IMR-90 (cell line): ENCODE results near the gene C1orf87. TPM values are rescaled to one million over a fixed set of nuclear protein-coding genes. Genes with fewer than 3 reads are reported as not detected.

Source experiments
- ATAC-seq: fragments of 200-7000 bp; cut with Tn5 transposase; 2 replicates; pipeline ENCODE4 v1.9.1; 2020; ENCODE audit warnings: low read depth, mild to moderate bottlenecking, moderate library complexity
- BruUV-seq: library from RNA; stranded (reverse); fragments of 400-500 nt; replicated peaks from 2 replicates; lab custom pipeline; 2021; lab: Mats Ljungman, UMichigan
- CTCF ChIA-PET: fragments of 300-600 bp; formaldehyde crosslinking; extraction: SDS; loops from one replicate; lab custom pipeline; 2021; ENCODE audit warnings: antibody characterized with exemption; lab: Yijun Ruan, JAX
- POLR2A ChIA-PET: fragments of 300-600 bp; sonication (Branson Sonifier 250); formaldehyde crosslinking; loops from one replicate; lab custom pipeline; 2022; ENCODE audit warnings: antibody characterized with exemption; ENCODE audit not compliant: unreplicated experiment; lab: Charles Lee
- DNase-seq: peaks from one replicate; pipeline ENCODE4 v3.0.0; 2013
- H2AFZ ChIP-seq: replicated peaks from 2 replicates; pipeline ENCODE3; 2013; ENCODE audit warnings: low read length, mild to moderate bottlenecking; ENCODE audit not compliant: poor library complexity
- H2AK5ac ChIP-seq: 2 replicates; pipeline ENCODE4 v1.6.1; 2013; ENCODE audit warnings: low read depth, low read length, inconsistent platforms
- H2AK9ac ChIP-seq: replicated peaks from 2 replicates; pipeline ENCODE3; 2013; ENCODE audit warnings: mild to moderate bottlenecking, low read depth, low read length, moderate library complexity; ENCODE audit not compliant: poor library complexity
- H2BK120ac ChIP-seq: 2 replicates; pipeline ENCODE4 v1.6.1; 2013; ENCODE audit warnings: low read depth, low read length, inconsistent platforms
- H2BK15ac ChIP-seq: 3 replicates; pipeline ENCODE4 v1.6.1; 2013; ENCODE audit warnings: low read depth, low read length, inconsistent platforms
- H2BK20ac ChIP-seq: 2 replicates; pipeline ENCODE4 v1.6.1; 2013; ENCODE audit warnings: low read depth, mild to moderate bottlenecking, inconsistent platforms, low read length, moderate library complexity
- H2BK5ac ChIP-seq: 2 replicates; pipeline ENCODE4 v1.6.1; 2013; ENCODE audit warnings: mild to moderate bottlenecking, low read depth, low read length, inconsistent platforms; ENCODE audit not compliant: poor library complexity, severe bottlenecking
- H3K14ac ChIP-seq: replicated peaks from 2 replicates; pipeline ENCODE4 v1.6.1; 2013; ENCODE audit warnings: low read depth, low read length, inconsistent platforms
- H3K18ac ChIP-seq: 2 replicates; pipeline ENCODE4 v1.6.1; 2013; ENCODE audit warnings: low read depth, low read length, control low read depth
- H3K23ac ChIP-seq: 2 replicates; pipeline ENCODE4 v1.6.1; 2013; ENCODE audit warnings: low read depth, low read length, inconsistent platforms
- H3K27ac ChIP-seq: 2 replicates; pipeline ENCODE4 v1.5.1; 2013; ENCODE audit warnings: mild to moderate bottlenecking, control low read depth, low read length; ENCODE audit not compliant: insufficient read depth
- H3K27me3 ChIP-seq: 2 replicates; pipeline ENCODE4 v1.6.1; 2013; ENCODE audit warnings: low read length; ENCODE audit not compliant: control insufficient read depth, insufficient read depth
- H3K36me3 ChIP-seq: 2 replicates; pipeline ENCODE4 v1.6.1; 2013; ENCODE audit warnings: low read length, mixed read lengths; ENCODE audit not compliant: control insufficient read depth, insufficient read depth
- H3K4ac ChIP-seq: 2 replicates; pipeline ENCODE4 v1.6.1; 2013; ENCODE audit warnings: low read depth, low read length, inconsistent platforms
- H3K4me1 ChIP-seq: 2 replicates; pipeline ENCODE4 v1.6.1; 2013; ENCODE audit warnings: low read length, mixed read lengths; ENCODE audit not compliant: control insufficient read depth, insufficient read depth
- H3K4me2 ChIP-seq: 2 replicates; pipeline ENCODE4 v1.6.1; 2013; ENCODE audit warnings: low read depth, mild to moderate bottlenecking, control low read depth, low read length, moderate library complexity
- H3K4me3 ChIP-seq: 2 replicates; pipeline ENCODE4 v1.5.1; 2013; ENCODE audit warnings: low read depth, mild to moderate bottlenecking, control low read depth, low read length, moderate library complexity; ENCODE audit not compliant: insufficient read depth
- H3K56ac ChIP-seq: 2 replicates; pipeline ENCODE4 v1.6.1; 2013; ENCODE audit warnings: low read length, inconsistent platforms; ENCODE audit not compliant: insufficient read depth; ENCODE audit errors: extremely low read depth
- H3K79me1 ChIP-seq, 2 experiments: 2 replicates each; pipeline ENCODE4 v1.6.1; 2013; ENCODE audit warnings: low read length in 2 of 2, inconsistent platforms in 1 of 2, low read depth in 1 of 2
- H3K9ac ChIP-seq: 2 replicates; pipeline ENCODE4 v1.6.1; 2013; ENCODE audit warnings: low read depth, low read length, control low read depth
- H3K9me1 ChIP-seq: 2 replicates; pipeline ENCODE4 v1.6.1; 2013; ENCODE audit warnings: low read length, inconsistent platforms; ENCODE audit not compliant: insufficient read depth
- H3K9me3 ChIP-seq: 2 replicates; pipeline ENCODE4 v1.6.1; 2013; ENCODE audit warnings: low read length; ENCODE audit not compliant: control insufficient read depth, insufficient read depth
- H4K20me1 ChIP-seq: 2 replicates; pipeline ENCODE4 v1.6.1; 2013; ENCODE audit warnings: low read length, inconsistent platforms; ENCODE audit not compliant: insufficient read depth
- H4K5ac ChIP-seq: 2 replicates; pipeline ENCODE4 v1.6.1; 2013; ENCODE audit warnings: mild to moderate bottlenecking, low read depth, low read length, control low read depth
- H4K8ac ChIP-seq, 2 experiments: 2 replicates each; pipeline ENCODE4 v1.6.1; 2013; ENCODE audit warnings: low read depth in 2 of 2, low read length in 2 of 2, control low read depth in 1 of 2, inconsistent platforms in 1 of 2
- H4K91ac ChIP-seq: 2 replicates; pipeline ENCODE4 v1.6.1; 2013; ENCODE audit warnings: low read depth, low read length, inconsistent platforms; ENCODE audit not compliant: insufficient read depth
- CEBPB ChIP-seq: IDR thresholded peaks from 2 replicates; pipeline ENCODE4 v1.6.1; 2012; ENCODE audit warnings: low read depth, low read length, improper control_type of control experiment
- CHD1 ChIP-seq: IDR thresholded peaks from 2 replicates; pipeline ENCODE4 v1.6.1; 2012; ENCODE audit warnings: low read depth, low read length, improper control_type of control experiment
- CTCF ChIP-seq: conservative IDR thresholded peaks from 2 replicates; pipeline ENCODE4 v1.5.1; 2012; ENCODE audit warnings: mild to moderate bottlenecking, low read depth, low read length, improper control_type of control experiment
- ELK1 ChIP-seq: fragments of 150-350 bp; IDR thresholded peaks from 2 replicates; pipeline ENCODE4 v1.6.1; 2016; ENCODE audit warnings: low read depth, mild to moderate bottlenecking, low read length, moderate library complexity, borderline replicate concordance
- FOS ChIP-seq: fragments of 150-350 bp; IDR thresholded peaks from 2 replicates; pipeline ENCODE4 v1.6.1; 2016; ENCODE audit warnings: low read depth, low read length
- MAFK ChIP-seq: IDR thresholded peaks from 2 replicates; pipeline ENCODE4 v1.6.1; 2012; ENCODE audit warnings: low read depth, low read length, improper control_type of control experiment
- MAZ ChIP-seq: IDR thresholded peaks from 2 replicates; pipeline ENCODE4 v1.6.1; 2012; ENCODE audit warnings: low read depth, mild to moderate bottlenecking, low read length, improper control_type of control experiment, moderate library complexity, borderline replicate concordance
- NFE2L2 ChIP-seq: fragments of 150-350 bp; IDR thresholded peaks from 2 replicates; pipeline ENCODE4 v1.6.1; 2016; ENCODE audit warnings: low read depth, mild to moderate bottlenecking, low read length
- POLR2A ChIP-seq: IDR thresholded peaks from 2 replicates; pipeline ENCODE4 v1.6.1; 2012; ENCODE audit warnings: mild to moderate bottlenecking, low read depth, low read length
- RAD21 ChIP-seq: IDR thresholded peaks from 2 replicates; pipeline ENCODE4 v1.6.1; 2012; ENCODE audit warnings: low read length, improper control_type of control experiment
- RFX5 ChIP-seq: IDR thresholded peaks from 2 replicates; pipeline ENCODE4 v1.8.0; 2012; ENCODE audit warnings: low read depth, mild to moderate bottlenecking, low read length, moderate library complexity
- WGBS, 2 experiments: methylation state at CpG; one replicate each; pipeline versions ENCODE4 v1.1.5 to v1.1.7; 2013; ENCODE audit warnings: missing lambda C conversion rate in 2 of 2; ENCODE audit not compliant: insufficient read length in 1 of 2; ENCODE audit errors: extremely low coverage in 2 of 2; 5-methylcytosine and 5-hydroxymethylcytosine counted together
- dilution Hi-C: fragments of 300-500 bp; cut with HindIII; formaldehyde crosslinking; loops from one replicate; pipeline ENCODE4 v1.14.3; 2018; ENCODE audit warnings: low sequenced_read_pairs; ENCODE audit not compliant: unreplicated experiment
- in situ Hi-C: fragments of 300-500 bp; cut with MboI; formaldehyde crosslinking; loops from 3 replicates; pipeline ENCODE4 v1.14.3; 2019; ENCODE audit warnings: low sequenced_read_pairs, inconsistent platforms, mixed read lengths
- intact Hi-C: fragments of 100-400 bp; cut with micrococcal nuclease; formaldehyde crosslinking; loops from 2 replicates; pipeline ENCODE4 v1.10.0; 2022
- polyA plus RNA-seq, 3 experiments: library from polyadenylated mRNA; depleted of rRNA; stranded (reverse); fragments of >200 nt; gene quantifications; 2 replicates each; pipeline ENCODE4 v1.2.3, GENCODE V29; 2012; ENCODE audit warnings: low replicate concordance in 1 of 3
- total RNA-seq: library from RNA; depleted of rRNA; stranded (reverse); fragments of >200 nt; gene quantifications from 2 replicates; pipeline ENCODE4 v1.2.3, GENCODE V29; 2012

The C1orf87 gene
- total and polyA plus RNA-seq, 2 of the 4 experiments (the other 2 are of a cell fraction), result not detected

GRCh38 chr1:59977075-59977410, 96.5 kb downstream of the C1orf87 start:
- dilution Hi-C loops, result no loop called here
- H3K27me3 ChIP-seq, result peaks cover 15% of the 10 kb centered on the region
- no TSS peak for BruUV-seq

More at GRCh38 chr1:59977075-59977410, 96.5 kb downstream of the C1orf87 start:
- ATAC-seq (no peak), DNase-seq (no peak)
- TF ChIP-seq MAZ, result no peak
- no peak for TF ChIP-seq RFX5
- no peak for TF ChIP-seq MAFK
- TF ChIP-seq RAD21, result no peak
- no peak for TF ChIP-seq POLR2A
- TF ChIP-seq CTCF, result no peak
- no peak for TF ChIP-seq CHD1
- no peak for TF ChIP-seq CEBPB
- no peak for TF ChIP-seq ELK1
- TF ChIP-seq FOS, result no peak
- no peak for TF ChIP-seq NFE2L2
- no peaks in the 10 kb centered on the region for H3K4me1 ChIP-seq
- H4K5ac ChIP-seq, result no peak overlapping the region
- no peak overlapping the region for H2AK9ac ChIP-seq
- no peak overlapping the region for H2BK5ac ChIP-seq
- no peak overlapping the region for H3K56ac ChIP-seq
- in situ Hi-C loops, result loop anchor here (25.0 kb wide), 1 partner anchor 1060 kb away; no protein-coding TSS in a partner anchor
- H3K18ac ChIP-seq, result no peak overlapping the region
- intact Hi-C loops, result loop anchor here (10.0 kb wide), 1 partner anchor 868 kb away; no protein-coding TSS in a partner anchor
- WGBS, 2 experiments, result no CpG with 5 or more reads among the region's 4 CpGs
- no peak overlapping the region for H3K27ac ChIP-seq
- no peak overlapping the region for H2AFZ ChIP-seq
- H3K23ac ChIP-seq, result no peak overlapping the region
- H4K91ac ChIP-seq, result no peak overlapping the region
- no peak overlapping the region for H2AK5ac ChIP-seq
- no peak overlapping the region for H3K9ac ChIP-seq
- ChIA-PET CTCF (interaction anchor here (0.6 to 1.4 kb wide), 6 partner anchors 11 to 587 kb away, joined by 3 to 4 read pairs (median 3); no protein-coding TSS in a partner anchor), POLR2A (no interaction called here)
- H3K4ac ChIP-seq, result no peak overlapping the region
- no peak overlapping the region for H3K14ac ChIP-seq
- H3K9me1 ChIP-seq, result no peaks in the 10 kb centered on the region
- H2BK120ac ChIP-seq, result no peak overlapping the region
- no peak overlapping the region for H4K8ac ChIP-seq
- H2BK15ac ChIP-seq, result no peak overlapping the region
- no peaks in the 10 kb centered on the region for H4K20me1 ChIP-seq
- no peak overlapping the region for H3K4me3 ChIP-seq
- H3K79me1 ChIP-seq, result no peaks in the 10 kb centered on the region
- no peak overlapping the region for H2BK20ac ChIP-seq
- H3K9me3 ChIP-seq, result no peaks in the 10 kb centered on the region
- no peak overlapping the region for H3K4me2 ChIP-seq
- no peaks in the 10 kb centered on the region for H3K36me3 ChIP-seq
